ENCODE measurements around the gene GRK4. TPM values are rescaled to one million over a fixed set of nuclear protein-coding genes. Genes with fewer than 3 reads are reported as not detected.

Gene GRK4
- total and polyA plus RNA-seq, 2 of the 8 experiments (the other 6 are each of a cell fraction or from before 2014, with no cell fraction given), result 0.77 to 1.8 TPM

DNA sequence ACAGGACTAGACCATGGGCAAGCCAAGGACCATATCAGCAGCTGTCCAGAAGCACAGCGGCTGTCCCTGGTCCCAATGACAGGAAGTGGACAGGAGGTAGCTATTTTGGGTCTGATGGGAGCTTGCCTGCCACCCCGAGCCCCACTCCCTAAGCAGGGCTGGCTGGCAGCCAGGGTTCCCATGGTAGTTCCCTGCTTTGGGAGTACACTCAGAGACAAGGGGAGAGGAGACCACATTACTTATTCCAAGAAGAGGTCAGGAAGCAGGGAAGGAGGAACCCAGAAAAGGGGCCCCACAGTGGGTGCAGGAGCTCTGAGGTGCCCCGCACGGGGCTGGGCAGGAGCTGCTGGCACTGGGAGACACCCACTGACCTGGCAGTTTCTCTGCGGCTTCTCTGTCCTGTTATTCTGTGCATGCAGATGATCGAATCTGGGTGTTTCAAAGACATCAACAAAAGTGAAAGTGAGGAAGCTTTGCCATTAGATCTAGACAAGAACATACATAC is 74.6 kb downstream of the GRK4 start:
- no peak overlapping the region for H2BK20ac ChIP-seq (ENCODE audit: low read length)
- H3K79me2 ChIP-seq (ENCODE audit: control insufficient read depth in 1 of 2, insufficient read depth in 2 of 2, low read length in 2 of 2), result no peaks in the 10 kb centered on the region
- H3K4me2 ChIP-seq (ENCODE audit: insufficient read depth in 1 of 2, low read depth in 2 of 2, low read length in 2 of 2), result no peak overlapping the region
- no peak overlapping the region for H3K14ac ChIP-seq (ENCODE audit: insufficient read length)
- 89% methylated on average over 6 of the region's 6 CpGs; no CpG with 5 or more reads in 1 of the 2 experiments for WGBS, 2 experiments (ENCODE audit: extremely low coverage in 1 of 2, insufficient coverage in 1 of 2, insufficient read length in 1 of 2, insufficient replicate concordance in 2 of 2, low coverage in 1 of 2, low lambda C conversion rate in 2 of 2, missing lambda C conversion rate in 1 of 2)
- H4K91ac ChIP-seq (replicated peaks; ENCODE audit: insufficient read length, low read length), result no peak overlapping the region
- no peak overlapping the region for H3K4ac ChIP-seq (replicated peaks; ENCODE audit: insufficient read length, low read depth, low read length)
- H3K27me3 ChIP-seq (replicated peaks in 1 of 4; ENCODE audit: control insufficient read depth in 3 of 4, extremely low read depth in 1 of 4, insufficient read depth in 3 of 4, low read length in 3 of 4), result peaks cover 0 to 7% (median 2%) of the 10 kb centered on the region in 4 experiments; a peak in 3 of 7 replicates
- no peak overlapping the region for H3K18ac ChIP-seq (ENCODE audit: extremely low read depth, low read length)
- H3K9me3 ChIP-seq (ENCODE audit: insufficient read depth in 2 of 2, low read depth in 1 of 2, low read length in 1 of 2), result no peaks in the 10 kb centered on the region
- H2AK5ac ChIP-seq (ENCODE audit: low read depth, low read length), result no peak overlapping the region
- no peak overlapping the region for H4K5ac ChIP-seq (ENCODE audit: insufficient read length, low read depth, low read length)
- H3K36me3 ChIP-seq (ENCODE audit: control insufficient read depth in 2 of 4, insufficient read depth in 4 of 4, low read length in 3 of 4), result no peaks in the 10 kb centered on the region
- no peak overlapping the region for H3K9ac ChIP-seq (replicated peaks in 1 of 4; ENCODE audit: extremely low read depth in 1 of 4, low read depth in 3 of 4, low read length in 3 of 4)
- POLR2A ChIA-PET (ENCODE audit: partially characterized antibody), result interaction anchor here (0.8 kb wide), 1 partner anchor 80 kb away, joined by 4 read pairs; no protein-coding TSS in a partner anchor
- DNase-seq (ENCODE audit: low read depth in 1 of 2, low spot score in 2 of 2) (no peak), FAIRE-seq (no peak)
- CTCF ChIA-PET (ENCODE audit: partially characterized antibody), result interaction anchor here (0.6 to 12.5 kb wide), 14 partner anchors 8 to 908 kb away, joined by 3 to 89 read pairs (median 4); no protein-coding TSS in a partner anchor
- no peak overlapping the region for H3K23ac ChIP-seq (ENCODE audit: insufficient read length)
- H3K4me1 ChIP-seq (replicated peaks in 1 of 4; ENCODE audit: control insufficient read depth in 3 of 4, insufficient read depth in 4 of 4, low read length in 3 of 4), result peaks cover 0 to 5% (median 0%) of the 10 kb centered on the region in 4 experiments; a peak in 4 of 7 replicates
- no peak overlapping the region for H3K56ac ChIP-seq (replicated peaks; ENCODE audit: insufficient read length, low read depth, low read length)
- no peaks in the 10 kb centered on the region for H3K23me2 ChIP-seq (ENCODE audit: low read depth, low read length)
- no peak overlapping the region for H4K8ac ChIP-seq (ENCODE audit: extremely low read depth, insufficient read depth, low read length)
- no peak overlapping the region for H2BK12ac ChIP-seq (ENCODE audit: low read depth, low read length)
- H3K27ac ChIP-seq (ENCODE audit: low read depth, low read length), result no peak overlapping the region
- H2BK15ac ChIP-seq (ENCODE audit: low read length), result no peak overlapping the region
- H2BK120ac ChIP-seq (replicated peaks; ENCODE audit: low read depth, low read length), result no peak overlapping the region
- no peak overlapping the region for H3K4me3 ChIP-seq (ENCODE audit: extremely low read depth in 1 of 4, insufficient read depth in 2 of 4, low read depth in 3 of 4, low read length in 4 of 4)
- H3K79me1 ChIP-seq (ENCODE audit: low read depth, low read length), result no peaks in the 10 kb centered on the region
- H2AFZ ChIP-seq (ENCODE audit: low read length), result no peak overlapping the region
- no peak overlapping the region for H2BK5ac ChIP-seq (ENCODE audit: low read depth, low read length)
- H4K20me1 ChIP-seq (replicated peaks in 1 of 2; ENCODE audit: control insufficient read depth in 1 of 2, insufficient read depth in 2 of 2, low read length in 2 of 2), result no peaks in the 10 kb centered on the region
- TF ChIP-seq, protein P1, sequence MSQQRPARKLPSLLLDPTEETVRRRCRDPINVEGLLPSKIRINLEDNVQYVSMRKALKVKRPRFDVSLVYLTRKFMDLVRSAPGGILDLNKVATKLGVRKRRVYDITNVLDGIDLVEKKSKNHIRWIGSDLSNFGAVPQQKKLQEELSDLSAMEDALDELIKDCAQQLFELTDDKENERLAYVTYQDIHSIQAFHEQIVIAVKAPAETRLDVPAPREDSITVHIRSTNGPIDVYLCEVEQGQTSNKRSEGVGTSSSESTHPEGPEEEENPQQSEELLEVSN (IDR thresholded peaks at IDR 0.05), result no peak
- TF ChIP-seq TAF1 (IDR thresholded peaks at IDR 0.05; ENCODE audit: low read depth, low read length) (no peak), ASH2L (IDR thresholded peaks at IDR 0.05; ENCODE audit: low read length) (no peak), BCL11A (IDR thresholded peaks at IDR 0.05; ENCODE audit: low read depth in 2 of 2, low read length in 2 of 2) (no peak), SP4 (IDR thresholded peaks at IDR 0.05; ENCODE audit: low read length) (no peak), ATF2 (IDR thresholded peaks at IDR 0.05; ENCODE audit: low read length) (no peak), SIX5 (IDR thresholded peaks at IDR 0.05; ENCODE audit: low read depth, low read length) (no peak), NRF1 (IDR thresholded peaks at IDR 0.05; ENCODE audit: low read depth, low read length) (no peak), TCF12 (IDR thresholded peaks at IDR 0.05; ENCODE audit: low read depth, low read length) (no peak), POU5F1 (IDR thresholded peaks at IDR 0.05; ENCODE audit: low read depth, low read length) (no peak), EZH2 (IDR thresholded peaks at IDR 0.05; ENCODE audit: low read depth, low read length, severe bottlenecking) (no peak), HDAC6 (IDR thresholded peaks at IDR 0.05; ENCODE audit: low read depth, low read length) (no peak), CREB1 (IDR thresholded peaks at IDR 0.05) (no peak)
